Thoracic aorta (tissue), 2 donors: Measurements from ENCODE around the gene RSU1. TPM values are rescaled to one million over a fixed set of nuclear protein-coding genes. Genes with fewer than 3 reads are reported as not detected.

Source experiments
- ATAC-seq: fragments of 150-250 bp; one replicate; pipeline ENCODE4 v1.8.0; 2017; ENCODE audit warnings: low read depth; ENCODE audit not compliant: insufficient number of reproducible peaks, low FRiP score
- DNase-seq: peaks from one replicate; pipeline ENCODE4 v3.0.0-alpha.2; 2020; ENCODE audit warnings: low spot score
- H3K27ac ChIP-seq, 2 donors: fragments of 200-600 bp; sonication (generic); 1 replicate in 1 of 2; 2 replicates in 1 of 2; pipeline ENCODE4 v1.5.1; 2016; ENCODE audit warnings: mild to moderate bottlenecking in 2 of 2, moderate library complexity in 2 of 2
- H3K27me3 ChIP-seq: fragments of 200-600 bp; sonication (generic); replicated peaks from 2 replicates; pipeline ENCODE4 v1.6.0; 2016; ENCODE audit warnings: mild to moderate bottlenecking; ENCODE audit not compliant: insufficient read depth
- H3K36me3 ChIP-seq: fragments of 200-600 bp; sonication (generic); one replicate; pipeline ENCODE4 v1.5.1; 2016
- H3K4me1 ChIP-seq, 2 donors: fragments of 200-600 bp; sonication (generic); 1 replicate in 1 of 2; 2 replicates in 1 of 2; pipeline versions ENCODE4 v1.5.1 to v1.6.0; 2016; ENCODE audit warnings: low read depth in 2 of 2, mild to moderate bottlenecking in 1 of 2; ENCODE audit not compliant: control insufficient read depth in 1 of 2
- H3K4me3 ChIP-seq: fragments of 200-600 bp; sonication (generic); 2 replicates; pipeline ENCODE4 v1.5.1; 2016; ENCODE audit warnings: mild to moderate bottlenecking
- H3K9me3 ChIP-seq: fragments of 200-600 bp; sonication (generic); 2 replicates; pipeline ENCODE4 v1.5.1; 2016
- CTCF ChIP-seq: fragments of 200-600 bp; sonication (generic); IDR thresholded peaks from one replicate; pipeline ENCODE4 v1.5.1; 2019; ENCODE audit warnings: antibody characterized with exemption
- total RNA-seq, 2 donors: library from RNA; depleted of rRNA; stranded (reverse); fragments of >200 nt; gene quantifications; one replicate each; pipeline versions ENCODE4 v1.1.0 to v1.2.3, GENCODE V29; 2016

The RSU1 gene
- total RNA-seq, 2 donors from 2014 or later, result 88.0 to 122 TPM

- Histone ChIP-seq H3K4me1 (peaks cover 5 to 13% of the 10 kb centered on the region in 2 donors), H3K27ac (no peak overlapping the region), H3K4me3 (no peak overlapping the region), H3K27me3 (no peaks in the 10 kb centered on the region), H3K36me3 (no peaks in the 10 kb centered on the region), H3K9me3 (no peaks in the 10 kb centered on the region)
- no peak for ATAC-seq
- TF ChIP-seq CTCF, result no peak
- no peak for DNase-seq
Observed at GRCh38 chr10:16822726-16823360, 5.6 kb upstream of the RSU1 start.

GRCh38 chr10:16822027-16822426 is 4.8 kb upstream of the RSU1 start:
- Histone ChIP-seq H3K36me3 (no peaks in the 10 kb centered on the region), H3K27ac (no peak overlapping the region), H3K27me3 (no peaks in the 10 kb centered on the region), H3K9me3 (no peaks in the 10 kb centered on the region), H3K4me3 (no peak overlapping the region), H3K4me1 (peaks cover 5 to 7% of the 10 kb centered on the region in 2 donors)
- no peak for DNase-seq
- no peak for TF ChIP-seq CTCF
- no peak for ATAC-seq

GRCh38 chr10:16820421-16820820 is 3.2 kb upstream of the RSU1 start:
- no peak overlapping the region for H3K27ac ChIP-seq
- no peaks in the 10 kb centered on the region for H3K27me3 ChIP-seq
- DNase-seq (no peak), ATAC-seq (no peak)
- no peak overlapping the region for H3K4me3 ChIP-seq
- no peaks in the 10 kb centered on the region for H3K9me3 ChIP-seq
- H3K36me3 ChIP-seq, result no peaks in the 10 kb centered on the region
- no peak for TF ChIP-seq CTCF
- H3K4me1 ChIP-seq, result peaks cover 7 to 18% of the 10 kb centered on the region in 2 donors

- Histone ChIP-seq H3K4me1 (peaks cover 7 to 22% of the 10 kb centered on the region in 2 donors), H3K4me3 (no peak overlapping the region), H3K36me3 (no peaks in the 10 kb centered on the region), H3K27ac (no peak overlapping the region), H3K27me3 (no peaks in the 10 kb centered on the region), H3K9me3 (no peaks in the 10 kb centered on the region)
- ATAC-seq, result no peak
- TF ChIP-seq CTCF, result no peak
- DNase-seq, result no peak
Observed at GRCh38 chr10:16820018-16820417, 2.8 kb upstream of the RSU1 start.

- TF ChIP-seq CTCF, result no peak
- Histone ChIP-seq H3K4me3 (no peak overlapping the region), H3K36me3 (no peaks in the 10 kb centered on the region), H3K9me3 (no peaks in the 10 kb centered on the region), H3K4me1 (peaks cover 7 to 28% of the 10 kb centered on the region in 2 donors), H3K27me3 (no peaks in the 10 kb centered on the region), H3K27ac (no peak overlapping the region)
- DNase-seq, result no peak
- no peak for ATAC-seq
Observed at GRCh38 chr10:16819436-16819835, 2.2 kb upstream of the RSU1 start.
